IMR-90 (cell line): ENCODE results near the gene TNFRSF1B. TPM values are rescaled to one million over a fixed set of nuclear protein-coding genes. Genes with fewer than 3 reads are reported as not detected.

ENCODE experiments used
- ATAC-seq: fragments of 200-7000 bp; cut with Tn5 transposase; 2 replicates; pipeline ENCODE4 v1.9.1; 2020; ENCODE audit warnings: low read depth, mild to moderate bottlenecking, moderate library complexity
- BruUV-seq: library from RNA; stranded (reverse); fragments of 400-500 nt; replicated peaks from 2 replicates; lab custom pipeline; 2021; lab: Mats Ljungman, UMichigan
- CTCF ChIA-PET: fragments of 300-600 bp; formaldehyde crosslinking; extraction: SDS; loops from one replicate; lab custom pipeline; 2021; ENCODE audit warnings: antibody characterized with exemption; lab: Yijun Ruan, JAX
- POLR2A ChIA-PET: fragments of 300-600 bp; sonication (Branson Sonifier 250); formaldehyde crosslinking; loops from one replicate; lab custom pipeline; 2022; ENCODE audit warnings: antibody characterized with exemption; ENCODE audit not compliant: unreplicated experiment; lab: Charles Lee
- DNase-seq: peaks from one replicate; pipeline ENCODE4 v3.0.0; 2013
- H2AFZ ChIP-seq: replicated peaks from 2 replicates; pipeline ENCODE3; 2013; ENCODE audit warnings: low read length, mild to moderate bottlenecking; ENCODE audit not compliant: poor library complexity
- H2AK5ac ChIP-seq: 2 replicates; pipeline ENCODE4 v1.6.1; 2013; ENCODE audit warnings: low read depth, low read length, inconsistent platforms
- H2AK9ac ChIP-seq: replicated peaks from 2 replicates; pipeline ENCODE3; 2013; ENCODE audit warnings: mild to moderate bottlenecking, low read depth, low read length, moderate library complexity; ENCODE audit not compliant: poor library complexity
- H2BK120ac ChIP-seq: 2 replicates; pipeline ENCODE4 v1.6.1; 2013; ENCODE audit warnings: low read depth, low read length, inconsistent platforms
- H2BK15ac ChIP-seq: 3 replicates; pipeline ENCODE4 v1.6.1; 2013; ENCODE audit warnings: low read depth, low read length, inconsistent platforms
- H2BK20ac ChIP-seq: 2 replicates; pipeline ENCODE4 v1.6.1; 2013; ENCODE audit warnings: low read depth, mild to moderate bottlenecking, inconsistent platforms, low read length, moderate library complexity
- H2BK5ac ChIP-seq: 2 replicates; pipeline ENCODE4 v1.6.1; 2013; ENCODE audit warnings: mild to moderate bottlenecking, low read depth, low read length, inconsistent platforms; ENCODE audit not compliant: poor library complexity, severe bottlenecking
- H3K14ac ChIP-seq: replicated peaks from 2 replicates; pipeline ENCODE4 v1.6.1; 2013; ENCODE audit warnings: low read depth, low read length, inconsistent platforms
- H3K18ac ChIP-seq: 2 replicates; pipeline ENCODE4 v1.6.1; 2013; ENCODE audit warnings: low read depth, low read length, control low read depth
- H3K23ac ChIP-seq: 2 replicates; pipeline ENCODE4 v1.6.1; 2013; ENCODE audit warnings: low read depth, low read length, inconsistent platforms
- H3K27ac ChIP-seq: 2 replicates; pipeline ENCODE4 v1.5.1; 2013; ENCODE audit warnings: mild to moderate bottlenecking, control low read depth, low read length; ENCODE audit not compliant: insufficient read depth
- H3K27me3 ChIP-seq: 2 replicates; pipeline ENCODE4 v1.6.1; 2013; ENCODE audit warnings: low read length; ENCODE audit not compliant: control insufficient read depth, insufficient read depth
- H3K36me3 ChIP-seq: 2 replicates; pipeline ENCODE4 v1.6.1; 2013; ENCODE audit warnings: low read length, mixed read lengths; ENCODE audit not compliant: control insufficient read depth, insufficient read depth
- H3K4ac ChIP-seq: 2 replicates; pipeline ENCODE4 v1.6.1; 2013; ENCODE audit warnings: low read depth, low read length, inconsistent platforms
- H3K4me1 ChIP-seq: 2 replicates; pipeline ENCODE4 v1.6.1; 2013; ENCODE audit warnings: low read length, mixed read lengths; ENCODE audit not compliant: control insufficient read depth, insufficient read depth
- H3K4me2 ChIP-seq: 2 replicates; pipeline ENCODE4 v1.6.1; 2013; ENCODE audit warnings: low read depth, mild to moderate bottlenecking, control low read depth, low read length, moderate library complexity
- H3K4me3 ChIP-seq: 2 replicates; pipeline ENCODE4 v1.5.1; 2013; ENCODE audit warnings: low read depth, mild to moderate bottlenecking, control low read depth, low read length, moderate library complexity; ENCODE audit not compliant: insufficient read depth
- H3K56ac ChIP-seq: 2 replicates; pipeline ENCODE4 v1.6.1; 2013; ENCODE audit warnings: low read length, inconsistent platforms; ENCODE audit not compliant: insufficient read depth; ENCODE audit errors: extremely low read depth
- H3K79me1 ChIP-seq, 2 experiments: 2 replicates each; pipeline ENCODE4 v1.6.1; 2013; ENCODE audit warnings: low read length in 2 of 2, inconsistent platforms in 1 of 2, low read depth in 1 of 2
- H3K9ac ChIP-seq: 2 replicates; pipeline ENCODE4 v1.6.1; 2013; ENCODE audit warnings: low read depth, low read length, control low read depth
- H3K9me1 ChIP-seq: 2 replicates; pipeline ENCODE4 v1.6.1; 2013; ENCODE audit warnings: low read length, inconsistent platforms; ENCODE audit not compliant: insufficient read depth
- H3K9me3 ChIP-seq: 2 replicates; pipeline ENCODE4 v1.6.1; 2013; ENCODE audit warnings: low read length; ENCODE audit not compliant: control insufficient read depth, insufficient read depth
- H4K20me1 ChIP-seq: 2 replicates; pipeline ENCODE4 v1.6.1; 2013; ENCODE audit warnings: low read length, inconsistent platforms; ENCODE audit not compliant: insufficient read depth
- H4K5ac ChIP-seq: 2 replicates; pipeline ENCODE4 v1.6.1; 2013; ENCODE audit warnings: mild to moderate bottlenecking, low read depth, low read length, control low read depth
- H4K8ac ChIP-seq, 2 experiments: 2 replicates each; pipeline ENCODE4 v1.6.1; 2013; ENCODE audit warnings: low read depth in 2 of 2, low read length in 2 of 2, control low read depth in 1 of 2, inconsistent platforms in 1 of 2
- H4K91ac ChIP-seq: 2 replicates; pipeline ENCODE4 v1.6.1; 2013; ENCODE audit warnings: low read depth, low read length, inconsistent platforms; ENCODE audit not compliant: insufficient read depth
- WGBS, 2 experiments: methylation state at CpG; one replicate each; pipeline versions ENCODE4 v1.1.5 to v1.1.7; 2013; ENCODE audit warnings: missing lambda C conversion rate in 2 of 2; ENCODE audit not compliant: insufficient read length in 1 of 2; ENCODE audit errors: extremely low coverage in 2 of 2; 5-methylcytosine and 5-hydroxymethylcytosine counted together
- dilution Hi-C: fragments of 300-500 bp; cut with HindIII; formaldehyde crosslinking; loops from one replicate; pipeline ENCODE4 v1.14.3; 2018; ENCODE audit warnings: low sequenced_read_pairs; ENCODE audit not compliant: unreplicated experiment
- in situ Hi-C: fragments of 300-500 bp; cut with MboI; formaldehyde crosslinking; loops from 3 replicates; pipeline ENCODE4 v1.14.3; 2019; ENCODE audit warnings: low sequenced_read_pairs, inconsistent platforms, mixed read lengths
- intact Hi-C: fragments of 100-400 bp; cut with micrococcal nuclease; formaldehyde crosslinking; loops from 2 replicates; pipeline ENCODE4 v1.10.0; 2022
- polyA plus RNA-seq, 3 experiments: library from polyadenylated mRNA; depleted of rRNA; stranded (reverse); fragments of >200 nt; gene quantifications; 2 replicates each; pipeline ENCODE4 v1.2.3, GENCODE V29; 2012; ENCODE audit warnings: low replicate concordance in 1 of 3
- total RNA-seq: library from RNA; depleted of rRNA; stranded (reverse); fragments of >200 nt; gene quantifications from 2 replicates; pipeline ENCODE4 v1.2.3, GENCODE V29; 2012
- TF ChIP-seq, protein P1 (sequence below): fragments of 150-350 bp; IDR thresholded peaks from 2 replicates; pipeline ENCODE4 v1.6.1; 2016; ENCODE audit warnings: low read depth, mild to moderate bottlenecking, low read length, moderate library complexity, borderline replicate concordance
- TF ChIP-seq, protein P2 (sequence below): conservative IDR thresholded peaks from 2 replicates; pipeline ENCODE4 v1.5.1; 2012; ENCODE audit warnings: mild to moderate bottlenecking, low read depth, low read length, improper control_type of control experiment

Gene TNFRSF1B
- total and polyA plus RNA-seq, 2 of the 4 experiments (the other 2 are of a cell fraction): 4.3 to 8.9 TPM

DNA sequence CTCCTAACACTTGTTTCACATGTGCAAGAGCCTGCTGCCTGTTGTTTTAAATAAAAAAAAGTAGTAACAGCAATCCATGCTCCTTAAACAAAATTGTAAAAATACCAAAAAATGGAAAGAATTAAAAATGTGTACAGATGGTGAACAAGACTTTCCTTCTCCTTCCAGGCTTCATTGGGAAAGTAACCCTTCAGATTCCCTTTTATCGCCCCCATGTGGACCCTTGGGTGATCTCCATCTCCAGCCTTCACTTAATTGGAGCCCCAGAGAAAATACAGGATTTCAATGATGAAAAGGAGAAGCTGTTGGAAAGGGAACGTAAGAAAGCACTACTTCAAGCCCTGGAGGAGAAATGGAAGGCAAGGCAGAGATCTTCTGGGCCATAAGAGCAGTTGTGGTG is 77.3 kb downstream of the TNFRSF1B start:
- dilution Hi-C loops: no loop called here
- no peak overlapping the region for H2AK5ac ChIP-seq
- H3K27ac ChIP-seq: no peak overlapping the region
- no peak overlapping the region for H4K5ac ChIP-seq
- ATAC-seq (no peak), DNase-seq (no peak)
- ChIA-PET POLR2A (no interaction called here), CTCF (no interaction called here)
- no peak overlapping the region for H2BK5ac ChIP-seq
- no peak overlapping the region for H3K14ac ChIP-seq
- H3K23ac ChIP-seq: no peak overlapping the region
- no peak overlapping the region for H2AFZ ChIP-seq
- no peaks in the 10 kb centered on the region for H4K20me1 ChIP-seq
- H4K91ac ChIP-seq: no peak overlapping the region
- in situ Hi-C loops: no loop called here
- no peak overlapping the region for H3K4me2 ChIP-seq
- H3K36me3 ChIP-seq: peaks cover 25% of the 10 kb centered on the region
- no peak overlapping the region for H3K56ac ChIP-seq
- H2BK15ac ChIP-seq: no peak overlapping the region
- no peak overlapping the region for H2AK9ac ChIP-seq
- peaks cover 18 to 19% of the 10 kb centered on the region in 2 experiments for H3K79me1 ChIP-seq
- H3K9me1 ChIP-seq: no peaks in the 10 kb centered on the region; the same call in 1 of the 2 replicates
- WGBS, 2 experiments: 90% methylated on average over 1 of the region's 2 CpGs; no CpG with 5 or more reads in 1 of the 2 experiments
- no peaks in the 10 kb centered on the region for H3K4me1 ChIP-seq
- H3K18ac ChIP-seq: no peak overlapping the region
- H3K9ac ChIP-seq: no peak overlapping the region
- H3K4me3 ChIP-seq: no peak overlapping the region
- H3K4ac ChIP-seq: no peak overlapping the region
- TF ChIP-seq, protein P1, sequence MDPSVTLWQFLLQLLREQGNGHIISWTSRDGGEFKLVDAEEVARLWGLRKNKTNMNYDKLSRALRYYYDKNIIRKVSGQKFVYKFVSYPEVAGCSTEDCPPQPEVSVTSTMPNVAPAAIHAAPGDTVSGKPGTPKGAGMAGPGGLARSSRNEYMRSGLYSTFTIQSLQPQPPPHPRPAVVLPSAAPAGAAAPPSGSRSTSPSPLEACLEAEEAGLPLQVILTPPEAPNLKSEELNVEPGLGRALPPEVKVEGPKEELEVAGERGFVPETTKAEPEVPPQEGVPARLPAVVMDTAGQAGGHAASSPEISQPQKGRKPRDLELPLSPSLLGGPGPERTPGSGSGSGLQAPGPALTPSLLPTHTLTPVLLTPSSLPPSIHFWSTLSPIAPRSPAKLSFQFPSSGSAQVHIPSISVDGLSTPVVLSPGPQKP: no peak
- TF ChIP-seq, protein P2, sequence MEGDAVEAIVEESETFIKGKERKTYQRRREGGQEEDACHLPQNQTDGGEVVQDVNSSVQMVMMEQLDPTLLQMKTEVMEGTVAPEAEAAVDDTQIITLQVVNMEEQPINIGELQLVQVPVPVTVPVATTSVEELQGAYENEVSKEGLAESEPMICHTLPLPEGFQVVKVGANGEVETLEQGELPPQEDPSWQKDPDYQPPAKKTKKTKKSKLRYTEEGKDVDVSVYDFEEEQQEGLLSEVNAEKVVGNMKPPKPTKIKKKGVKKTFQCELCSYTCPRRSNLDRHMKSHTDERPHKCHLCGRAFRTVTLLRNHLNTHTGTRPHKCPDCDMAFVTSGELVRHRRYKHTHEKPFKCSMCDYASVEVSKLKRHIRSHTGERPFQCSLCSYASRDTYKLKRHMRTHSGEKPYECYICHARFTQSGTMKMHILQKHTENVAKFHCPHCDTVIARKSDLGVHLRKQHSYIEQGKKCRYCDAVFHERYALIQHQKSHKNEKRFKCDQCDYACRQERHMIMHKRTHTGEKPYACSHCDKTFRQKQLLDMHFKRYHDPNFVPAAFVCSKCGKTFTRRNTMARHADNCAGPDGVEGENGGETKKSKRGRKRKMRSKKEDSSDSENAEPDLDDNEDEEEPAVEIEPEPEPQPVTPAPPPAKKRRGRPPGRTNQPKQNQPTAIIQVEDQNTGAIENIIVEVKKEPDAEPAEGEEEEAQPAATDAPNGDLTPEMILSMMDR: peak; percentile 35
- intact Hi-C loops: no loop called here
- no TSS peak for BruUV-seq
- H2BK120ac ChIP-seq: no peak overlapping the region
- no peak overlapping the region for H4K8ac ChIP-seq
- no peaks in the 10 kb centered on the region for H3K9me3 ChIP-seq
- H2BK20ac ChIP-seq: no peak overlapping the region
- H3K27me3 ChIP-seq: no peaks in the 10 kb centered on the region
